ENCODE measurements around the gene CACNA1C.

GRCh38 chr12:2385529-2385928 is 332.7 kb downstream of the CACNA1C start:
- TF ChIP-seq, protein P1, sequence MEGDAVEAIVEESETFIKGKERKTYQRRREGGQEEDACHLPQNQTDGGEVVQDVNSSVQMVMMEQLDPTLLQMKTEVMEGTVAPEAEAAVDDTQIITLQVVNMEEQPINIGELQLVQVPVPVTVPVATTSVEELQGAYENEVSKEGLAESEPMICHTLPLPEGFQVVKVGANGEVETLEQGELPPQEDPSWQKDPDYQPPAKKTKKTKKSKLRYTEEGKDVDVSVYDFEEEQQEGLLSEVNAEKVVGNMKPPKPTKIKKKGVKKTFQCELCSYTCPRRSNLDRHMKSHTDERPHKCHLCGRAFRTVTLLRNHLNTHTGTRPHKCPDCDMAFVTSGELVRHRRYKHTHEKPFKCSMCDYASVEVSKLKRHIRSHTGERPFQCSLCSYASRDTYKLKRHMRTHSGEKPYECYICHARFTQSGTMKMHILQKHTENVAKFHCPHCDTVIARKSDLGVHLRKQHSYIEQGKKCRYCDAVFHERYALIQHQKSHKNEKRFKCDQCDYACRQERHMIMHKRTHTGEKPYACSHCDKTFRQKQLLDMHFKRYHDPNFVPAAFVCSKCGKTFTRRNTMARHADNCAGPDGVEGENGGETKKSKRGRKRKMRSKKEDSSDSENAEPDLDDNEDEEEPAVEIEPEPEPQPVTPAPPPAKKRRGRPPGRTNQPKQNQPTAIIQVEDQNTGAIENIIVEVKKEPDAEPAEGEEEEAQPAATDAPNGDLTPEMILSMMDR (IDR thresholded peaks at IDR 0.05 in 2 of 3, conservative IDR thresholded peaks at IDR 0.05 in 1 of 3; ENCODE audit: control insufficient read depth in 2 of 3, extremely low read depth in 1 of 3, insufficient read depth in 1 of 3, low read depth in 3 of 3, low read length in 3 of 3): no peak
- TF ChIP-seq POLR2A (IDR thresholded peaks at IDR 0.05; ENCODE audit: low read depth, low read length) (no peak), ZNF274 (IDR thresholded peaks at IDR 0.05; ENCODE audit: insufficient read depth, insufficient read length) (no peak), EP300 (IDR thresholded peaks at IDR 0.05; ENCODE audit: borderline replicate concordance in 1 of 2, control insufficient read depth in 1 of 2, low read depth in 2 of 2, low read length in 2 of 2) (no peak), GABPA (IDR thresholded peaks at IDR 0.05; ENCODE audit: low read depth) (no peak), EZH2 (IDR thresholded peaks at IDR 0.05; ENCODE audit: borderline replicate concordance, control insufficient read depth, low read depth, low read length) (no peak), STAT1 (conservative IDR thresholded peaks at IDR 0.05) (no peak), CBFB (IDR thresholded peaks at IDR 0.05; ENCODE audit: low read depth) (no peak), CHD1 (IDR thresholded peaks at IDR 0.05; ENCODE audit: low read depth, low read length) (no peak), RFX5 (IDR thresholded peaks at IDR 0.05; ENCODE audit: low read depth, low read length) (no peak), CREB1 (IDR thresholded peaks at IDR 0.05; ENCODE audit: low read depth) (no peak)
- TF ChIP-seq, protein P2, sequence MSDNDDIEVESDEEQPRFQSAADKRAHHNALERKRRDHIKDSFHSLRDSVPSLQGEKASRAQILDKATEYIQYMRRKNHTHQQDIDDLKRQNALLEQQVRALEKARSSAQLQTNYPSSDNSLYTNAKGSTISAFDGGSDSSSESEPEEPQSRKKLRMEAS (IDR thresholded peaks at IDR 0.05; ENCODE audit: low read depth, low read length): no peak

Data from GM12878 (cell line).